HG03280 (cell line): Measurements from ENCODE around the gene DLG1.

Experiments used
- ATAC-seq: cut with Tn5 transposase; IDR thresholded peaks from one replicate; pipeline ENCODE4 v1.9.1; 2021; ENCODE audit warnings: mild to moderate bottlenecking, moderate library complexity; ENCODE audit not compliant: unreplicated experiment

The DLG1 gene

DNA sequence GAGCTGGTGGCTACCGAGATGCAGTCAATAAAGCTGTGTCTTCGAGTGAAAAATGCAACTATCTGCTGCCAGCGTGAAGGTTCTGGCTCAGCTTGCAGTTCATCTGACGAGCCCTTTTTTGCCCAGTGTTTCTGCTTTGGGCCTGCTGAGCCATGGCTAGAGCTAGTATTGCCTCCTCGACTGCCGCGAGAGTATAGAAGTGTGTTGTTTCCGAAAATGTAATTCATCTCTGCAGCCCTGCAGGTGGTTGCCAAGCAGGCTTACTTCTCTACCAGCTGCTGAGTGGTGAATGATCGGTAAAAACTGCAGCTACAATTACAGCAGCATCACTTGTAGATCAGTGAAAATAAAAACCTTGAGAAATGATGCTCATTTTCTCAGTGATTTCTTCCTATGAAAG, 114.8 kb downstream of the DLG1 start:
- no peak for ATAC-seq

DNA sequence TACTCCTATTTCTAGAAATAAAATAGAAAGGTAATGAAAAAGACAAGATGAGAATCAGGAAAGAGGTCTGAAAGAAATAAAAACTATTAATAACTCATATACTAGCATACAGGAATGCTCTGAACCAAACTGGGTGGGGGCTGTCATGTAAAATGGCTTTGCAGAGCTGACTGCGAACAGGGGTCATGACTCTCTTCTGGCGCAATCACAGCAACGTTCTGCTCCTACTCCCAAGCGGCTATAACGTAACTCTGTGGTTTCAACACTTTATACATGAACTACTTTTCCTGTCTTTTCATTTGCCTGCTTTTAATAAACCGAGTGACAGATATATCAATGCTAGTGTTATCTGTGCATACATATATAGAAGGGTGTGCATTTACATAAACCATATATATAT, 116.7 kb downstream of the DLG1 start:
- ATAC-seq, result no peak

- ATAC-seq, result no peak
Measured at GRCh38 chr3:197178998-197179397, 119.4 kb downstream of the DLG1 start.

DNA sequence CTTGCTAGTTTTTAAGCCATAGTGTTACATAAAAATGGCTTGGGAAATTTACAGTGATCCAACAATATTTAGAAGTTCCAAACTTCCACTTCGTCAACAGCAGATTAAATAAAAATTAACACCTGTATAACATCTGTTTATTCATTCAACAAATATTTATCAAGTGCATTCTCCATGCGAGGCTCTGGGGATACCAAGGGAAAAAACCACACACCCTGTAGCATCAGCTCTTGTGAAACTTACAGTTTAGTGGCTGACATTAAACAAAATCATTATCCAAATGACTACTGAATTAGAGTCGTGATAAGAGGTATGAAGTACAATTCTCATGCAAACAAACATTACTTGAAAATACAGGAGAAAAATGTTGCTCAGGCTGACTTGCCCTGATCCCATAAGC, 122.9 kb downstream of the DLG1 start:
- no peak for ATAC-seq

DNA sequence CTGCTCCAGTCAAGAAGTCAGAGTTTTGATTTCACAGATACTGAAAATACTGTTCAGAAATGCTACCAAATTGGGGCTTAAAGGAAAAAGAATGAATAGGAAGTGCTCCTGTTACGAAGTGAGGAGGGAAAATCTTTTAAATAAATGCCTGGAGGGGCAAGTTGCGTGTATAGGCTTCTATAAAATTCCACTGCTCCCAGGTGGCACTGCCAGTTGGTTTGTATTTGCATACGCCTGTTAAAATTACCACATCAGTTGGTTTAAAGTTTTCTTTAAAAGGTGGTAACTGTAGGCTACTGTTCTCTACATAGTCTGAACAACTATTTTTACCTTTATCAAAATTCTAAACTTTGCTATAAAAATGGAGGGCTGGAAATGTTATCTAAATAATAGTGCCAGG, 123.5 kb downstream of the DLG1 start:
- ATAC-seq, result no peak

DNA sequence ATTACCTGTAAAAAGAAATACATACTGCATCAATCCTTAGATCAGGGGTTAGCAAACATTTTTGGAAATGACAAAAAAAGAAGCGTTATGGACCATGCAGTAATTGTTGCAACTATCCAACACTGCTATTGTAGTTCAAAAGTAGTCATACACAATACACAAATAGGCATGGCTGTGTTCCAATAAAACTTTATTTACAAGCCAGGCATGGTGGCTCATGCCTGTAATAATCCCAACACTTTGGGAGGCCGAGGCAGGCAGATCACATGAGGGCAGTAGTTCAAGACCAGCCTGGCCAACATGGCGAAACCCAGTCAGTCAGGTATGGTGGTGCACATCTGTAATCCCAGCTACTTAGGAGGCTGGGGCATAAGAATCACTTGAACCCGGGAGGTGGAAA, 124.8 kb downstream of the DLG1 start:
- ATAC-seq, result no peak

- ATAC-seq, result no peak
Measured at GRCh38 chr3:197171481-197172067, 126.8 kb downstream of the DLG1 start.

GRCh38 chr3:197169028-197169427, 129.4 kb downstream of the DLG1 start:
- ATAC-seq, result no peak

DNA sequence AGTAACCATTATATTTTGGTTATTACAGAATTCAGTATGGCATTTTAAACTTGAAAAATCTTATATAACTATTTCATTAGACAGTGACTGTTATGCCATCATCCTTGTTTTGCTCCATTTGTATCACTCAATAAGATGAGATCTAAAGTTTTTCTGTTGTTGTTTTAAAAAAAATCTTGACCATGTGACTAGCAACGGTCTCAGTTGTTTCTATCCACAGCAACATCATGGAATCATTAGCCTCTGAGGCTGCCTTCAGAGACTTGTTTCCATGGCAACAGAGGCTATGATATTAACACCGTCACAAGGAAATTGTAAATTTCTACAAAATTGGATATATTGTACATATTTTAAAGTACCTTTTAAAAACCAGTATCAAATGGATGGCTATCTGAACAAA, 129.8 kb downstream of the DLG1 start:
- ATAC-seq, result no peak

DNA sequence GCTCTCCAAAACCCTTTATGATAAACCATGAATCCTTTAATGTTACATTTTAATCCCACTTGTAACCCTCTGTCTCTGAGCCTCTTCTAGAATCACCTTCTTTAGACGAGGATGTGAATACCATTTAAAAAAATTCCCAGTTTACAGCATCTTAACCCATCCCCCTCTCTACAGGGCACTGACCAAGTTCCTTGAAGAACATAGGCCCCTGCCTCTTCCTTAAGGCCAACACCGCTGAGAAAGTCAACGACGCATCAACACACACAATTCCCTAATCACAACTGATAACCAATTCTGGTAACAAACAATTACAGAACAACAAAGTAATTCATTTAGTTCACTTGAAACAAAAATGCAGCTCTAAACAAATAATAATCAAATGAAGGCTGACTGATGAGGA, 130.3 kb downstream of the DLG1 start:
- ATAC-seq, result no peak

- no peak for ATAC-seq
Measured at GRCh38 chr3:197167549-197167948, 130.9 kb downstream of the DLG1 start.

DNA sequence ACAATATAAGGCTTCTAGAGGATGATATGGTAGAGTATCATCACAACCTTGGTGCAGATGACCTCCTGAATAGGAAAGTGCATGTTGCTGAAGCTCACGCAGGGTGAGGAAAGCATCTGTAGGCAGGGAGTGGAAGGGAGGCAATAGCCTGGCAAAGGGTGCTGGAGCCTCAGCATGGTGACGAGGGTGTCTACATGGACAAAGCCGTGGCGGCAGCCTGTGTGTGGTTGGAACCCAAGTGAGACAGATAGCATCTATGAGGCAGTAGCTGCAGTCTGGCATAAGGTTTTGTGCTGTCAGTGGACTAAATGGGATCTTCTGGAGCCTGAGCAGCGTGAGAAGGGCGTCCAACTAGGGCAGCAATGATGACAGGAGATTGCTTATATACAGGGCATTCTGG, 132.5 kb downstream of the DLG1 start:
- no peak for ATAC-seq

- ATAC-seq, result no peak
Measured at GRCh38 chr3:197155046-197155445, 143.4 kb downstream of the DLG1 start.

- ATAC-seq, result no peak
Measured at GRCh38 chr3:197151580-197151979, 146.8 kb downstream of the DLG1 start.

DNA sequence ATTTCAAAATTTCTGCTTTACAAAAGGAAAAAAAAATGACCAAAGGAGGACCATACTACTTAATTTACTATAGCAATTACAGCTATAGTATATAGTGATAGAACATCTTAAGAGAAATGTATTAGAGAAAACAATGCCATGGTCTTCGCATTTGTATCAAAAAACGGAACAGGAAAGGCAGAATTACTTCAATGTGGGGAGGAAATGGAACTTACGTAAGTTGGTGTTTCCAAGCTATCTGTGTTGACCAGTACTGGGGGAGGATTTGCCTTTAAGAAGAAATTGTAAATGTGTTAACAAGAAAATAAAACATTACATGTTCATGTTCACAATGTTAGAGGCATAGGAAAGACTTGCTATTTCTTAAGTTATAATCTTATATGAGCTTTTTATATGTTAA, 148.9 kb downstream of the DLG1 start:
- no peak for ATAC-seq

DNA sequence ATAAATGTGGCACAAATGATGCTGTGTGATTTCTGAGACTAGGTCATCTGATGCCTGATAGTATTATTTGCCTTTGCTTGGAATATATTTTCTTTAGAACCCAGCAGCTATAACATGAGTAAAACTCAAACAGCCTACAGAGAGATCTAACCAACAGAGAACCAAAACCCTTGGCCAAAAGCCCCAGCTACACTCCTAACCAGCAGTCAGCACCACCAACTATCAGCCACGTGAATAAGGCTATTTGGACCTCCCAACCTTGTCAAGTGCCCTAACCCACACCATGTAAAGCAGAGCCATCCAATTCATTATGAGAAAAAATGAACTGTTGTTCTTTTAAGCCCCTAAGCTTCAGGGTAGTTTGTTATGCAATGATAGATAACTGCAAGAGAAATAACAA, 154.2 kb downstream of the DLG1 start:
- no peak for ATAC-seq

DNA sequence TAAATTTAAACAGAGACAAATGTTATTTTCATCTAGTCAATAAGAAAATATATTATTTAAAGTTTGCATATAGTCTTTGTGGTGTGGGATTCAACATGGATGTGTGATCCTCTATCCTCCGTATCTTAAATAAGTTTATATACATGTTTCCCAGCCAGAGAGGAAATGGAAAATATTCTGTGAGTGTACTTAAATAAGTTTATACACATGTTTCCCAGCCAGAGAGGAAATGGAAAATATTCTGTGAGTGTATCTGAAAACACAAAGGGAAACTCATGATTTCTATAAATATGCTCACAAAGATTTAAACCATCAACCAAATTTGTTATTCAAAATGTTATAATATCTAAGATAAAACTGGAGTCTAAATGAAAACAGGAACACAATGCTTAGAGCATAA, 158.8 kb downstream of the DLG1 start:
- no peak for ATAC-seq

- no peak for ATAC-seq
Measured at GRCh38 chr3:197137751-197138150, 160.7 kb downstream of the DLG1 start.

DNA sequence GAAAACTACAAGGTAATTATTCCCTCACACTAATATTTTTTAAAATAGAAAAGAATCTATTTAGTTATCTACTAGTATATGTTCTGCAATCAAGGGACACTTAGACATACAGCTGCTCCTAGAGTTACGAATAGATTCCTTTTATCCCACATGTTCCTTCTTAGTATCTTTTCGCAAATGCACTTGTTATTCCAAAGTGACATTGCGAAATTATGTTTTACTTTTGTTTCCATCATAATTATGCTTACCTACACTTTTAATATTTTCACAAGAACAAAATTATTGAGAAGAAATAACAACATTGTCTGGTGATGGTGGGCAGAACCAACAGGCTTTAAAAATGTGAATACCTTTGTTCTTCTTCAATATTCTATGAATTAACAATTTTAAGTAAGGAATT, 161.7 kb downstream of the DLG1 start:
- no peak for ATAC-seq

DNA sequence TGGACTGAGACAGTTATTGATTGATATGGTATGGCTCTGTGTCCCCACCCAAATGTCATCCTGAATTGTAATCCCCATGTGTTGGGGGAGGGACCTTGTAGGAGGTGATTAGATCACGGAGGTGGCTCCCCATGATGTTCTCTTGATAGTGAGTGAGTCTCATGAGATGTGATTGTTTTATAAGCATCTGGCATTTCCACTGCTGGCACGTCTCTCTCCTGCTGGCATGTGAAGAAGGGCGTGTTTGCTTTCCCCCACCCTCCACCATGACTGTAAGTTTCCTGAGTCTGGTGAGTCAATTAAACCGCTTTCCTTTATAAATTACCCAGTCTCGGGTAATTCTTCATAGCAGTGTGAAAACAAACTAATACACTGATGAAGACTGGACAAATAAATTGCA, 163.2 kb downstream of the DLG1 start:
- ATAC-seq, result no peak

DNA sequence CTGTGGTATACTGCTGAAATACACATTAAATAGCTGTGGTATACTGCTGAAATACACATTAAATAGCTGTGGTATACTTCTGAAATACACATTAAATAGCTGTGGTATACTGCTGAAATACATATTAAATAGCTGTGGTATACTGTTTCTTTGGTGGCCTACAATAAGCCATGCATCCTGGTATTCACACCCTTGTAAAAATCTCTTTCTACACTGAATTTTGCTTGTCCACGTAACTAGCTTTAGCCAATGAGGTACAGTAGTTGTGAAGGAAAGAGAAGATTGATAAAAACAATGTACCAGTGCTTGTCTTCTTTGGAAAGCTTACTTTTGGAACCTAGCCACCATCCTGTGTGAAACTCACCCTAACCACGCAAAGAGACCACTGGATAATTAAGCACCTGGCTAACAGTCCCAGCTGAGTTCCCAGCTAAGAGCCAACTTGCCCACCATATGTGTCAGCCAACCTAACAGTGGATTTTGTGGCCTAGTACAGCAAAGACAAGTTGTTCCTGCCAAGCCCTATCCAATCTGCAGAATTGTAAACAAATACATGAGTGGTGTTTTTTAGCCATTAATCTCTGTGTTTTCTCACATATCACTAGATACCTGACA, 165.4 kb downstream of the DLG1 start:
- ATAC-seq, result no peak

- ATAC-seq, result no peak
Measured at GRCh38 chr3:197125636-197126035, 172.8 kb downstream of the DLG1 start.

DNA sequence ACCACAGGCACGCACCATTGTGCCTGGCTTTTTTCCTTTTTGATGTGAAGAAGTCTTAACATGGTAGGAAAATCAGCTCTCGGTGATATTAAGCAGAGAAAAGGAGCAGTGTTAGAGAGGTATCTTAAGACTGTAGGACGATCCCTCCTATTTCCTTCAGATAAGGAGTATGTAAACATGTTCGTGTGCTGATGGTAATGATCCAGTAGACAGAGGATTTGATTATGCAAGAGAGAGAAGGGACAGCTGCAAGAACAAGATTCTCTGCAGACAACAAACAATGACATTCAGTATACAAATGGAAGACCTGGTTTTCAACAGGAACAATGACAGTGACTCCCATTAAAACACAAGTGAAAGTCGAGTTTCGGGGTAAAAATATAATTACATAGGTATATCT, 173.7 kb downstream of the DLG1 start:
- ATAC-seq, result no peak
